ENCODE results near the gene FFAR4. TPM values are rescaled to one million over a fixed set of nuclear protein-coding genes. Genes with fewer than 3 reads are reported as not detected.
"Not testable (repeated sequence)": the region's sequence is repeated elsewhere in the genome, so short reads cannot be mapped to it uniquely, and the experiment has no call there.

Gene FFAR4
- total RNA-seq, 5 donors from 2014 or later (not counting 1 experiment from before 2014, with no cell fraction given) = not detected

GRCh38 chr10:93546995-93547394 is 19.5 kb upstream of the FFAR4 start:
- 100% methylated on average over 1 of the region's 8 CpGs for WGBS (ENCODE audit: insufficient coverage)
- H3K4me1 Mint-ChIP-seq; DNase-seq; H3K36me3 ChIP-seq (ENCODE audit: control insufficient read depth in 2 of 2, extremely low read depth in 1 of 2, insufficient read depth in 1 of 2, low read length in 1 of 2); H3K9me3 Mint-ChIP-seq; H3K27me3 ChIP-seq (replicated peaks in 1 of 2; ENCODE audit: control insufficient read depth in 2 of 2, extremely low read depth in 1 of 2, insufficient read depth in 2 of 2, low read length in 1 of 2); H3K36me3 Mint-ChIP-seq; H3K27ac ChIP-seq (ENCODE audit: low read length); H3K9me3 ChIP-seq; POLR2A ChIA-PET; CTCF ChIA-PET; H3K4me1 ChIP-seq (ENCODE audit: control insufficient read depth in 1 of 2, extremely low read depth in 1 of 2, insufficient read depth in 2 of 2, low read length in 2 of 2); ATAC-seq (replicated peaks in 1 of 4); H3K4me3 Mint-ChIP-seq; H3K27ac Mint-ChIP-seq; H3K4me3 ChIP-seq (ENCODE audit: control insufficient read depth in 1 of 2, extremely low read depth in 1 of 2, low read length in 1 of 2): not testable (repeated sequence)
- H3K27me3 Mint-ChIP-seq = peaks cover 4 to 10% of the 10 kb centered on the region in 2 donors

GRCh38 chr10:93547522-93547921 is 18.9 kb upstream of the FFAR4 start:
- H3K4me3 Mint-ChIP-seq = no peak overlapping the region
- no peak overlapping the region for H3K27ac Mint-ChIP-seq
- Histone ChIP-seq H3K27ac (ENCODE audit: low read length) (no peak overlapping the region), H3K36me3 (ENCODE audit: control insufficient read depth in 2 of 2, extremely low read depth in 1 of 2, insufficient read depth in 1 of 2, low read length in 1 of 2) (no peaks in the 10 kb centered on the region), H3K4me3 (ENCODE audit: control insufficient read depth in 1 of 2, extremely low read depth in 1 of 2, low read length in 1 of 2) (no peak overlapping the region), H3K9me3 (no peaks in the 10 kb centered on the region), H3K4me1 (ENCODE audit: control insufficient read depth in 1 of 2, extremely low read depth in 1 of 2, insufficient read depth in 2 of 2, low read length in 2 of 2) (no peaks in the 10 kb centered on the region), H3K27me3 (replicated peaks in 1 of 2; ENCODE audit: control insufficient read depth in 2 of 2, extremely low read depth in 1 of 2, insufficient read depth in 2 of 2, low read length in 1 of 2) (no peaks in the 10 kb centered on the region)
- ChIA-PET CTCF (no interaction called here), POLR2A (no interaction called here)
- no peaks in the 10 kb centered on the region for H3K36me3 Mint-ChIP-seq
- DNase-seq (no peak), ATAC-seq (replicated peaks in 1 of 4) (no peak)
- H3K27me3 Mint-ChIP-seq = peaks cover 4 to 10% of the 10 kb centered on the region in 2 donors
- H3K9me3 Mint-ChIP-seq = no peaks in the 10 kb centered on the region
- H3K4me1 Mint-ChIP-seq = peaks cover 0 to under 1% (median 0%) of the 10 kb centered on the region in 3 donors

GRCh38 chr10:93548376-93549071 is 17.9 kb upstream of the FFAR4 start:
- CTCF ChIA-PET = no interaction called here
- Histone ChIP-seq H3K4me1 (ENCODE audit: control insufficient read depth in 1 of 2, extremely low read depth in 1 of 2, insufficient read depth in 2 of 2, low read length in 2 of 2) (no peaks in the 10 kb centered on the region), H3K4me3 (ENCODE audit: control insufficient read depth in 1 of 2, extremely low read depth in 1 of 2, low read length in 1 of 2) (no peak overlapping the region), H3K36me3 (ENCODE audit: control insufficient read depth in 2 of 2, extremely low read depth in 1 of 2, insufficient read depth in 1 of 2, low read length in 1 of 2) (no peaks in the 10 kb centered on the region), H3K27ac (ENCODE audit: low read length) (no peak overlapping the region), H3K27me3 (replicated peaks in 1 of 2; ENCODE audit: control insufficient read depth in 2 of 2, extremely low read depth in 1 of 2, insufficient read depth in 2 of 2, low read length in 1 of 2) (no peaks in the 10 kb centered on the region), H3K9me3 (no peaks in the 10 kb centered on the region)
- ATAC-seq (replicated peaks in 1 of 4) (no peak), DNase-seq (no peak)
- 91% methylated on average over 1 of the region's 5 CpGs for WGBS (ENCODE audit: insufficient coverage)
- H3K27ac Mint-ChIP-seq = no peak overlapping the region
- no peaks in the 10 kb centered on the region for H3K36me3 Mint-ChIP-seq
- no peaks in the 10 kb centered on the region for H3K4me1 Mint-ChIP-seq
- no peak overlapping the region for H3K4me3 Mint-ChIP-seq
- no peaks in the 10 kb centered on the region for H3K9me3 Mint-ChIP-seq
- H3K27me3 Mint-ChIP-seq = peaks cover 4 to 10% of the 10 kb centered on the region in 2 donors
- POLR2A ChIA-PET = no interaction called here

GRCh38 chr10:93550606-93551005 is 15.9 kb upstream of the FFAR4 start:
- no peaks in the 10 kb centered on the region for H3K36me3 ChIP-seq (ENCODE audit: control insufficient read depth in 2 of 2, extremely low read depth in 1 of 2, insufficient read depth in 1 of 2, low read length in 1 of 2)
- no peak for ATAC-seq (replicated peaks in 1 of 4)
- POLR2A ChIA-PET = interaction anchor here in 1 of 2 donors (0.7 kb wide), 1 partner anchor 516 kb away, joined by 3 read pairs; no protein-coding TSS in a partner anchor
- Mint-ChIP-seq H3K4me3 (no peak overlapping the region), H3K27me3 (peaks cover 4 to 10% of the 10 kb centered on the region in 2 donors), H3K36me3 (no peaks in the 10 kb centered on the region), H3K4me1 (no peaks in the 10 kb centered on the region), H3K9me3 (no peaks in the 10 kb centered on the region), H3K27ac (no peak overlapping the region)
- no peaks in the 10 kb centered on the region for H3K4me1 ChIP-seq (ENCODE audit: control insufficient read depth in 1 of 2, extremely low read depth in 1 of 2, insufficient read depth in 2 of 2, low read length in 2 of 2)
- DNase-seq = no peak
- CTCF ChIA-PET = no interaction called here
- no peak overlapping the region for H3K27ac ChIP-seq (ENCODE audit: low read length)
- WGBS (ENCODE audit: insufficient coverage) = no CpG with 5 or more reads among the region's 4 CpGs
- peaks cover 0 to 10% of the 10 kb centered on the region in 2 experiments for H3K27me3 ChIP-seq (replicated peaks in 1 of 2; ENCODE audit: control insufficient read depth in 2 of 2, extremely low read depth in 1 of 2, insufficient read depth in 2 of 2, low read length in 1 of 2)
- H3K9me3 ChIP-seq = no peaks in the 10 kb centered on the region
- no peak overlapping the region for H3K4me3 ChIP-seq (ENCODE audit: control insufficient read depth in 1 of 2, extremely low read depth in 1 of 2, low read length in 1 of 2)

- Mint-ChIP-seq H3K4me3 (no peak overlapping the region), H3K27me3 (peaks cover under 1 to 9% of the 10 kb centered on the region in 2 donors), H3K9me3 (no peaks in the 10 kb centered on the region), H3K4me1 (no peaks in the 10 kb centered on the region), H3K36me3 (no peaks in the 10 kb centered on the region), H3K27ac (no peak overlapping the region)
- WGBS (ENCODE audit: insufficient coverage) = no CpG with 5 or more reads among the region's 3 CpGs
- no peaks in the 10 kb centered on the region for H3K4me1 ChIP-seq (ENCODE audit: control insufficient read depth in 1 of 2, extremely low read depth in 1 of 2, insufficient read depth in 2 of 2, low read length in 2 of 2)
- H3K4me3 ChIP-seq (ENCODE audit: control insufficient read depth in 1 of 2, extremely low read depth in 1 of 2, low read length in 1 of 2) = no peak overlapping the region
- ChIA-PET CTCF (no interaction called here), POLR2A (no interaction called here)
- H3K9me3 ChIP-seq = no peaks in the 10 kb centered on the region
- DNase-seq (no peak), ATAC-seq (replicated peaks in 1 of 4) (no peak)
- H3K27me3 ChIP-seq (replicated peaks in 1 of 2; ENCODE audit: control insufficient read depth in 2 of 2, extremely low read depth in 1 of 2, insufficient read depth in 2 of 2, low read length in 1 of 2) = peaks cover 0 to 10% of the 10 kb centered on the region in 2 experiments
- no peaks in the 10 kb centered on the region for H3K36me3 ChIP-seq (ENCODE audit: control insufficient read depth in 2 of 2, extremely low read depth in 1 of 2, insufficient read depth in 1 of 2, low read length in 1 of 2)
- H3K27ac ChIP-seq (ENCODE audit: low read length) = no peak overlapping the region
Observed at GRCh38 chr10:93552780-93553179, 13.7 kb upstream of the FFAR4 start.

- Mint-ChIP-seq H3K27ac (no peak overlapping the region), H3K36me3 (no peaks in the 10 kb centered on the region), H3K27me3 (peaks cover 0 to 12% of the 10 kb centered on the region in 2 donors), H3K4me1 (no peaks in the 10 kb centered on the region), H3K4me3 (no peak overlapping the region), H3K9me3 (no peaks in the 10 kb centered on the region)
- ChIA-PET POLR2A (interaction anchor here in 1 of 2 donors (0.6 kb wide), 1 partner anchor 263 kb away, joined by 6 read pairs; no protein-coding TSS in a partner anchor), CTCF (interaction anchor here (0.7 to 1.6 kb wide), 4 partner anchors 25 to 638 kb away, joined by 3 to 6 read pairs (median 4); no protein-coding TSS in a partner anchor)
- ATAC-seq (replicated peaks in 1 of 4) = no peak
- Histone ChIP-seq H3K36me3 (ENCODE audit: control insufficient read depth in 2 of 2, extremely low read depth in 1 of 2, insufficient read depth in 1 of 2, low read length in 1 of 2) (no peaks in the 10 kb centered on the region), H3K27me3 (replicated peaks in 1 of 2; ENCODE audit: control insufficient read depth in 2 of 2, extremely low read depth in 1 of 2, insufficient read depth in 2 of 2, low read length in 1 of 2) (peaks cover 0 to 10% of the 10 kb centered on the region in 2 experiments), H3K27ac (ENCODE audit: low read length) (no peak overlapping the region), H3K9me3 (no peaks in the 10 kb centered on the region), H3K4me1 (ENCODE audit: control insufficient read depth in 1 of 2, extremely low read depth in 1 of 2, insufficient read depth in 2 of 2, low read length in 2 of 2) (no peaks in the 10 kb centered on the region), H3K4me3 (ENCODE audit: control insufficient read depth in 1 of 2, extremely low read depth in 1 of 2, low read length in 1 of 2) (no peak overlapping the region)
- no peak for DNase-seq
- 80% methylated on average over 1 of the region's 8 CpGs for WGBS (ENCODE audit: insufficient coverage)
Observed at GRCh38 chr10:93553482-93554315, 12.8 kb upstream of the FFAR4 start.
